HG03108 (cell line): Measurements from ENCODE around the gene UBB.

Experiments used
- ATAC-seq: cut with Tn5 transposase; IDR thresholded peaks from one replicate; pipeline ENCODE4 v1.9.1; 2021; ENCODE audit warnings: moderate library complexity; ENCODE audit not compliant: unreplicated experiment

Gene UBB

GRCh38 chr17:16380640-16381495 lies at the start of gene UBB:
TSS of gene UBB (plus strand) at chr17:16381091. CDS start at chr17:16381908, 817 bp downstream.
- peak; percentile 82 for ATAC-seq

- no peak for ATAC-seq
Measured at GRCh38 chr17:16338391-16338790, 42.5 kb upstream of the UBB start.

- no peak for ATAC-seq
Measured at GRCh38 chr17:16339402-16339801, 41.5 kb upstream of the UBB start.

- no peak for ATAC-seq
Measured at GRCh38 chr17:16339959-16340358, 40.9 kb upstream of the UBB start.

GRCh38 chr17:16342979-16343378 lies 37.9 kb upstream of the UBB start:
- no peak for ATAC-seq

GRCh38 chr17:16343569-16343968 lies 37.3 kb upstream of the UBB start:
- no peak for ATAC-seq

- ATAC-seq, result no peak
Measured at GRCh38 chr17:16345565-16345964, 35.3 kb upstream of the UBB start.

- no peak for ATAC-seq
Measured at GRCh38 chr17:16346721-16347271, 34.1 kb upstream of the UBB start.

- no peak for ATAC-seq
Measured at GRCh38 chr17:16348586-16348985, 32.3 kb upstream of the UBB start.

GRCh38 chr17:16349431-16349830 lies 31.5 kb upstream of the UBB start:
- no peak for ATAC-seq

- ATAC-seq, result no peak
Measured at GRCh38 chr17:16351831-16352230, 29.1 kb upstream of the UBB start.

GRCh38 chr17:16352303-16352666 lies 28.6 kb upstream of the UBB start:
- ATAC-seq, result no peak

GRCh38 chr17:16352667-16353316 lies 28.1 kb upstream of the UBB start:
- no peak for ATAC-seq

GRCh38 chr17:16353317-16354174 lies 27.3 kb upstream of the UBB start, which contains the start of gene CENPV:
TSS of gene CENPV (minus strand) at chr17:16353469. CDS start at chr17:16353436, 33 bp downstream.
- ATAC-seq, result no peak

- ATAC-seq, result no peak
Measured at GRCh38 chr17:16354585-16354984, 26.3 kb upstream of the UBB start.

GRCh38 chr17:16358394-16358793 lies 22.5 kb upstream of the UBB start:
- no peak for ATAC-seq

- no peak for ATAC-seq
Measured at GRCh38 chr17:16361874-16362273, 19.0 kb upstream of the UBB start.

GRCh38 chr17:16363749-16364536 lies 16.9 kb upstream of the UBB start:
- peak; percentile 64 for ATAC-seq

- ATAC-seq, result no peak
Measured at GRCh38 chr17:16364625-16365024, 16.3 kb upstream of the UBB start.

- no peak for ATAC-seq
Measured at GRCh38 chr17:16371742-16372141, 9.1 kb upstream of the UBB start.
